ENCODE data around the gene PGLYRP2.
"Not testable (repeated sequence)": the region's sequence is repeated elsewhere in the genome, so short reads cannot be mapped to it uniquely, and the experiment has no call there.

The PGLYRP2 gene

DNA sequence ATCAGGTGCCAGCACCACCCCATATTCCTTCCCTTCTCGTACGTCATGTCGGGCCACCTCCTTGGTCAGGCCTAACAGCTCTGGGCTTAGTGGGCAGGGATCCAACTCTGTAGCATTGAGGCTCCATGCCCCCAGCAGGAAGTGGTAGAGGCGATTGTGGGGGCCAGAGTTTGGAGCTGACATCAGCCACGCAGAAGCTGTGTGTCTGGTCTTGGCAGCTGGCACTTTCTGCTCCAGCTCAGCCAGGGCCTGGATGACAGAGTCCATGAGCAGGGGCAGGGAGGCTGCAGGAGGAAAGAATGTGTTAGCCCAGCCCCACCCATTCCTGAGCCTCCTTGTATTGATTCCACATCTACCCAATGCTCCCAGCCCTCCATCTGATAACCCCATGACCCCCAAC lies 3.0 kb downstream of the PGLYRP2 start:
- TF ChIP-seq, protein P1, sequence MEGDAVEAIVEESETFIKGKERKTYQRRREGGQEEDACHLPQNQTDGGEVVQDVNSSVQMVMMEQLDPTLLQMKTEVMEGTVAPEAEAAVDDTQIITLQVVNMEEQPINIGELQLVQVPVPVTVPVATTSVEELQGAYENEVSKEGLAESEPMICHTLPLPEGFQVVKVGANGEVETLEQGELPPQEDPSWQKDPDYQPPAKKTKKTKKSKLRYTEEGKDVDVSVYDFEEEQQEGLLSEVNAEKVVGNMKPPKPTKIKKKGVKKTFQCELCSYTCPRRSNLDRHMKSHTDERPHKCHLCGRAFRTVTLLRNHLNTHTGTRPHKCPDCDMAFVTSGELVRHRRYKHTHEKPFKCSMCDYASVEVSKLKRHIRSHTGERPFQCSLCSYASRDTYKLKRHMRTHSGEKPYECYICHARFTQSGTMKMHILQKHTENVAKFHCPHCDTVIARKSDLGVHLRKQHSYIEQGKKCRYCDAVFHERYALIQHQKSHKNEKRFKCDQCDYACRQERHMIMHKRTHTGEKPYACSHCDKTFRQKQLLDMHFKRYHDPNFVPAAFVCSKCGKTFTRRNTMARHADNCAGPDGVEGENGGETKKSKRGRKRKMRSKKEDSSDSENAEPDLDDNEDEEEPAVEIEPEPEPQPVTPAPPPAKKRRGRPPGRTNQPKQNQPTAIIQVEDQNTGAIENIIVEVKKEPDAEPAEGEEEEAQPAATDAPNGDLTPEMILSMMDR (conservative IDR thresholded peaks at IDR 0.05), result no peak
- H3K27ac ChIP-seq, result no peak overlapping the region

- TF ChIP-seq, protein P1 (conservative IDR thresholded peaks at IDR 0.05), result no peak
- H3K27ac ChIP-seq, result no peak overlapping the region
Observed at GRCh38 chr19:15475611-15476010, 3.7 kb downstream of the PGLYRP2 start.

DNA sequence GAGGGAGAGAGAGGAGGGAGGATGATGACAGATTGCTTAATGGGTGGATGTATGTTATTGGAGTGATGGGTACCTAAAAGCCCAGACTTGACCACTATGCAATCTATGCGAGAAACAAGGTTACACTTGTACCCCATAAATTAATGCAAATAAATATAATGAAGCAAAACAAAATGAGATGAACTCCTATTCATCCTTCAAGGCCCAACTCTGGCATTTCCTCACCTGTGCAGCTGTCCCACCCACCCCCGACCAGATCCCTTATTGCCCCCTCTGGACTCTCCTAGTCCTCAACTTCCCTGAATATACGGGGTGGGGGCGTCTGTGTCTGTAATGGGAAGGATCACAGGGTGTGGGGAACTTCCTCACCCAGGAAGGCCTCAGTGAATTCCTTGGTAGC lies 4.1 kb downstream of the PGLYRP2 start:
- H3K27ac ChIP-seq, result no peak overlapping the region
- TF ChIP-seq, protein P1 (conservative IDR thresholded peaks at IDR 0.05), result no peak

DNA sequence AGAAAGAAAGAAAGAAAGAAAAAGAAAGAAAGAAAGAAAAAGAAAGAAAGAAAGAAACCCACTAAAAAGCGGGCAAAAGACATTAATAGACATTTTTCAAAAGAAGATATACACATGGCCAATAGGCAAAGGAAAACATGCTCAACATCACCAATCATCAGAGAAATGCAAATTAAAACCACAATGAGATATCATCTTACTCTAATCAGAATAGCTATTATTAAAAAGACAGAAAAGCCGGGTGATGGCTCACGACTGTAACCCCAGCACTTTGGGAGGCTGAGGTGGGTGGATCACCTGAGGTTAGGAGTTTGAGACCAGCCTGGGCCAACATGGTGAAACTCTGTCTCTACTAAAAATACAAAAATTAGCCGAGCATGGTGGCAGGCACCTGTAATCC lies 5.5 kb downstream of the PGLYRP2 start:
- H3K27ac ChIP-seq, result not testable (repeated sequence)

GRCh38 chr19:15471639-15472101 lies 7.6 kb downstream of the PGLYRP2 start:
- TF ChIP-seq, protein P1 (conservative IDR thresholded peaks at IDR 0.05), result no peak
- H3K27ac ChIP-seq, result no peak overlapping the region

- TF ChIP-seq, protein P1 (conservative IDR thresholded peaks at IDR 0.05), result no peak
- H3K27ac ChIP-seq, result no peak overlapping the region
Observed at GRCh38 chr19:15469513-15470297, 9.6 kb downstream of the PGLYRP2 start.

DNA sequence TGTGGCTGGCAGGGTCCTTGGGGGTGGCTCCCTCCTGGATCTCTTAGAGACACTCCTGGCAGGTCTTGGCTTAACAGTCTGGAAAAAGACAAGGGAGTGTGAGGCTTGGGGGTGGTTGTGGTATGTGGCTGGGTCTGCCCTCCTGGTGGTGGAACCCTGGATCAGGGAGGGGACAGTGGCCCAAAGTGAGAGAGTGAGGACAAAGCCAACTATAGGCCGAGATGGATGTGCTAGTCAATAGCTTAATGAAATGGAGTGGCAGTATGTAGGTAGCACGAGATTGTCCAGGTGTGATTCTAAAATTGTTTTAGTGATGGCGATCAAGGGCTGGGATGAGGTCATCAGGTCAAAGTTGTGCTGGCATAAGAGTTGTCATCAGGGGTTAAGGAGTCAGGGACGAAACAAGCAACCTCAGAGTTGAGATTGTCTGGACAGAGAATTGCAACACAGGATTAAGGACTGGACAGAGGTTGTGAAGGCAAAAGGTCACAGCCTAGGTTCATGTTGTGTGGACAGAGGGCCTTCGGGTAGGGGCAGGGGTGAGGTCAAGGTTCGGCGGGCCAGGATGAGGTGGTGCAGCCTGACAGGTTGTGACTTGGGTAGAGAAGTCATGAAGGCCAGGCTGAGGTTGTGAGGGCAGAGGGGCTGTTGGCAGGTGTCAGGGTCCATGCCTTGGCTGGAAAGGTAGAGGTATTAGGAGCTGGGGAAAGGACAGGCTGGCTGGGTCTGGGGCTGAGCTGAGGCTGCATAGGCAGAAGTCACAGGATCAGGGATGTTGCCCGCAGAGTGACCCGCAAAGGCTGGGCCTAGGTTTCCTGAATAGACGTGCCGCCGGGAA lies 10.4 kb downstream of the PGLYRP2 start:
- no peak overlapping the region for H3K27ac ChIP-seq
- TF ChIP-seq, protein P1 (conservative IDR thresholded peaks at IDR 0.05), result no peak
